NCI-H146 (cell line): ENCODE data around the gene AHRR.
"Not testable (repeated sequence)": the region's sequence is repeated elsewhere in the genome, so short reads cannot be mapped to it uniquely, and the experiment has no call there.

Experiments
- DNase-seq: peaks from one replicate; lab custom pipeline; 2025; lab: John Stamatoyannopoulos, UW

The AHRR gene

DNA sequence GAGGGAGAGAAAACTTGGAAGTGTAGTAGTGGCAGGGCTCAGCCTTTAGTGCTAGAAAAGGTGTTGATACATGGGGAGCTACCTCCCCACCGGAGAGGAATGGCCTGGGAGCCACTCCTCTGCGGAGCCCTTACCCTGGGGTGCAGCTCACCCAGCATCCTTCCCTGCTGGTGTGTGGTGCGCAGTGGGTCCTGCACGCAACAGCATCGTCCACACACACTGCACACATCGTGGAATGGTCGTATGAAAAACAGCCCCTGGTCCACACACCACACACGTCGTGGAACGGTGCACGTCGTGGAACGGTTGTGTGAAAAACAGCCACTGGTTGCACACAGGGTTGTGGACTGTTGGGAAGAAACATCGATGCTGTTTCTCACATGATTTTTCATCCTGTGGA lies 16.1 kb upstream of the AHRR start:
- DNase-seq, result no peak

DNA sequence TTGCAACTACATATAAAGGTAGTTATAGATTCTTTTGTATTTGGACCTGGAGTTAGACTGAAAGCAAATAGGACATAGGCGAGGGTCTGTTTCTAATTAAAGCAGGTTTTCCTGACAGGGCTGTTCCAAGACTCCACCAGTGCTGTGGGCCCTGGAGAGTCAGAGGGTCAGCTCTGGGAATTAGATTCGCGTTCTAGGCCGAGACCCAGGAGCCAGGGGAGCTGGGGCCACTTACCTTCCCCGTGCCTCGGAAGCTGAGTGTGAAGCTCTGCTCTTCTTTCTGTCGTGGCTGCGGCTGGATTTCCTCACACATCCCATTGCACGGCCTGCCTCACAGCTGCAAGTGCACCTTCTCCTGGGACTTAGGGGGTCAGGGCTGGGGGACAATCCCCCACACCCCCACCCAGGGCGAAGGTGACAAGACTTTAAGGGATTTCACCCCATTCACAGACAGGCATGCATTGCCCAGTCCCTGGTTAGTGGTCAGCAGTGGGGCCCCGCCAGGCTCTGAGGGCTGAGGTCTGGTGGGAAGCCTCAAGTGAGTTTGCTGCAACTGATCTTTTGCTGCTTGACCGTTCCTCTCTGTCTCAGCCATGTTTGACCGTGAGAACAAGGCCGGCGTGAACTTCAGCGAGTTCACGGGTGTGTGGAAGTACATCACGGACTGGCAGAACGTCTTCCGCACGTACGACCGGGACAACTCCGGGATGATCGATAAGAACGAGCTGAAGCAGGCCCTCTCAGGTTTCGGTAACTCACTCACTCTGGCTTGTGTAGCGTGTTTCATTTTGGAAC lies 15.3 kb upstream of the AHRR start:
- DNase-seq, result no peak

DNA sequence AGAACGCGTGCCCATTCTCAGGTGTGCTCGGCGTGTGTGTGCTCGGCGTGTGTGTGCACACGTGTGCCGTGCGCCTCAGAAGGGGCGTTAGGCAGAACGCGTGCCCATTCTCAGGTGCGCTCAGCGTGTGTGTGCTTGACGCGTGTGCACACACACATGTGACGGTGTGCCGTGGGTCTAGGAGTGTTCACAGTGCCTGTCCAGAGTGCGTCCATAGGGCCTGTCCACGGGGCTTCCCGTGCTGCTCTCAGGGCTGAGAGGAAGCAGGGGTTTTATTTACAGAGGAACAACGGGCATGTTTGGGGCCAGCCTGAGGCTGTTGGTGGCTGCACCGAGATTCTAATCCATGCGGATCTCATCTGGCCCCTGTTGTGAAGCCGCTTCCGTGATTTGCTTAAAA lies 14.2 kb upstream of the AHRR start:
- no peak for DNase-seq

DNA sequence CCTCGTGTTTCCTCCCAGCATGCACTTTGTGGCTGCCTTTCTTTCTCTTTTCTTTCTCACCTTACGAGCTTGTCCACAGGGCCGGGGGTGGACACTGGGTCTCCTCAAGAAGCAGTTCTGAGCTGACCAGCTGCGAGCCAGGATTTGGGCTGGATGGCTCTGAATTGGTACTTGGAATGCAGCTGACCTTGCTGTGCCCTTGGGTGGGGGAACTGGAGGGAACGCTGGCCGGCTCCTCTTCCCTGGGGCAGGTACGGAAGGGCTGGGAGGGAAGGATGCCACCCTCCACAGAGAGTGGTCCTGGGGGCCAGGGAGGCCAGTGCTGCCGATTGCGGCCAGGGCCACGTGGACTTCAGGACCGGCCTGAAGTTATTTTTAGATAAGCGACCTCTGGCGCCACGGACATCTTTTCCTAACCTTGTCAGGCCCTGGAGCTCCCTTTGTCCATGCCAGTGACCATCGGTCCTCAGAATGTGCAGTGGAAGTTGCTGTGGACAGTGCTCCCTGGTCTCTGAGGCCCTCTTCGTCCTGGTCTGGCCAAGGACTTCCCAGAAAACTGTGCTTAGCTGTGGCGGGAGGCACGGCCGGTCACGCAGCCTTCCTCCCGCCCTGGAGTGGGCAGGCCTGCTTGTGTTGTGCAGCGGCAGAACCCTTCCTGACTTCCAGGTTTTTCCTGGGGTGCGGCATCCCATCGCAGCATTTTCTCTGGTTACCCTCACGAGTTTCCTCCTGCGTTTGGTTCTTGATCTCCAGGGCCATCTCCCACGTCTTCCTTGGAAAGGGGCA lies 13.5 kb upstream of the AHRR start:
- DNase-seq, result no peak

DNA sequence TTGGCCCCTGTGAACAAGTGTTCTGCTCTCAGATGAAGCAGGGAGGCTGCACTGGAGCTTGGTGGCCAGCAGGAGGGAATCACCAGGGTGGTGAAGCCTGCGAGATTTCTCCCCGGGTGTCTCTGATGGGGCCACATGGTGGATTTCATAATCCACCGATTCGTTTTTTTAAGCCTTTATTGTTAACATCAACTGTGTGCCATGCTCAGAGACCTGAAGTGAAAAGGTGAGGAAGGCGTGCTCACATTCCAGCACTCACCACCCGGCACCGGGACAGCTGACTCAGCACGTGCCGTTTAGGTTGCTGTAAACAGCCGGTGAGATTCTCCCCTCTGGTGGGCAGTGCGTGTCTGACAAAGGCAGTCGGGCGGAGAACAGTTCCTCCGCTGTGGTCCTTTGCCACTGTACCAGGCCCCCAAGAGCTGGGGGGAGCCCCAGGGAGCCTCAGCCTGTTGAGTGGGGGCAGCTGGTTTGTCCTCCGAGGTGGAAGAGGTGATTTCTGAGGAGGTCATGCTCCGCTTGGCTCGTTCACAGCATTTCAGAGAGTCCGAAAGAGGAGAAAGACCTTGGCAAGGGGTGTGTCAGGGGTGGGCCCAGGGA lies 12.7 kb upstream of the AHRR start:
- DNase-seq, result no peak

DNA sequence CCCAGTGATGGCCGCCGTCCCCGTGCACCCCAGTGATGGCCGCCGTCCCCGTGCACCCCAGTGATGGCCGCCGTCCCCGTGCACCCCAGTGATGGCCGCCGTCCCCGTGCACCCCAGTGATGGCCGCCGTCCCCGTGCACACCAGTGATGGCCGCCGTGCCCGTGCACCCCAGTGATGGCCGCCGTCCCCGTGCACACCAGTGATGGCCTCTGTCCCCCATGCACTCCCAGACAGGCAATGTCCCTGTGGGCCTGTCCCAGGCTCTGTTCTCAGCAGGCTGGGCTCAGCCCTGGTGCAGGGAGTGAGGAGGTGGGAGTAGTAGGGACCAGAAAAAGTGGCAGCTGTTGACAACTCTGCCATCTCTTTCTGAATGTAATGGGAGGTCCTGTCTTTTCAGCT lies 11.7 kb upstream of the AHRR start:
- not testable (repeated sequence) for DNase-seq

DNA sequence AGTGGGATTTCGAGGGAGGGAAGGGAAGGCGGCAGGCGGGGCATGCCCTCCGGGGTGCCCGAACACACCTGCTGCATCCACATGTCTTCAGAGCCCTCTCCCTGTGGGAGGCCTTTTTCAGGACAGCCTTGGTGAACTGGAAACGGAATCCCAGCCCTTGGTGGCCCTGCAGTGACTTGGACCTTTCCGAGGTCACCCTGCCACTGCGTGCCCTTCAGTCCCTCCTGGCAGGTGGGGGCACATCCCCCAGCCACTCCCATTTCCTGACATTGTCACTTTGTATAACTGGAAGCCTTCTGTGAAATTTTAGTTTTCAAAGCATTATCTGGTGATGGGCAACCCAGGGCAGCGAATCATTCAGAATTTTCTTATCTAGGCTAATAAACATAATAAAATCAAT lies 11.0 kb upstream of the AHRR start:
- peak; percentile 27 for DNase-seq

DNA sequence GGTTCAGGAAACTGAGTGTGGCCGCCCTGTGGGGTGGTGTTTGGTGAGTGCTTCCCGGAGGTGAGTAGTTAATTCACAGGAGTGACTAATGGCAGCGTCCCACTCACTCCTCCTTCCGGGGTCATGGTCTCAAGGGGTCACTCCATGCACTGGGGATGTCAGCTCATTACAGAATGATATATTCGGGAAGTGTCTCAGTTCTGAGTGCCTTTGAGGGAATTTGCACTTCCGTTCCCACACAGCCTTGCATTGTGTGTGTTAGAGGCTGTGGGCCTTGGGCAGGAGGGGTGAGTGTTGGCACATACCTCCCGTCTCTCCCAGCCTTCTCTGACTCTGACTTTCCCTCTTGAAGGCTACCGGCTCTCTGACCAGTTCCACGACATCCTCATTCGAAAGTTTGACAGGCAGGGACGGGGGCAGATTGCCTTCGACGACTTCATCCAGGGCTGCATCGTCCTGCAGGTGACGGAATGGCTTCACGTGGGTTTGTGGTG lies 10.5 kb upstream of the AHRR start:
- no peak for DNase-seq

DNA sequence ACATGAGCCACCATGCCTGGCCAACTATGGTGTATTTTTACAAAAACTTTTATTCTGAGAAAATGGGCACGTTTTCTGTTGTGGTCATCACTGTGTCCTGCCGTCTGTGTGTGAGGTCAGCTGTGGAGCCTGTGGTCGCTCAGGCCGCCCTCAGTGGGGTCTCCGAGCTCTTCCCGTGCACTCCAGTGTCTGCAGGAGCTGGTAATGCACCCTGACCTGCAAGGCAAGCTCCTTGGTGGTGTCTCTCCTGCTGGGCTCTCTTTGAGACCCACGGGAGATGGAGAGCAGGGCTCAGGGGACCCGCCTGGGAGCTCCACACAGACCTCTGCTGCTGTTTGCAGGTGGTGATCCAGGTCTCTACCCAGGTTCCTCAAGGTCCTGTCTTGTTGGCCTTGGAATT lies 9.6 kb upstream of the AHRR start:
- no peak for DNase-seq

DNA sequence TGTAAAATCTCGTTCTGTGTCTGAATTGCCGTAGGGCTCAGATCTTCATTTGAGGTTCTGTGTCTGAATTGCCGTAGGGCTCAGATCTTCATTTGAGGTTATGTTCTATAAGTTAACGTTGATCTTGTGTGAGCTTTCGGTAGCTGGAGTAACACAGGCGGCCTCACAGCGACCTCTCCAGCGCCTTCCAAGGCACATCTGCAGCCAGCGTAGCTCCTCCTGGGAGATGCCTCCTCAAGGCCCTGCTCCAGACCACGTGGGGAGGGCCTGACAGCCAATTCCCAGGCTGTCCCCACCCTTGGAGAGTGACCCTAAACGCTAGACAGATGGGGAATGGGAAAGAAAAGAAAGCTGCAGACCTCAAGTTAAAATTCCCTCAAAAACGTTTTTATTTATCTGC lies 8.7 kb upstream of the AHRR start:
- DNase-seq, result no peak

DNA sequence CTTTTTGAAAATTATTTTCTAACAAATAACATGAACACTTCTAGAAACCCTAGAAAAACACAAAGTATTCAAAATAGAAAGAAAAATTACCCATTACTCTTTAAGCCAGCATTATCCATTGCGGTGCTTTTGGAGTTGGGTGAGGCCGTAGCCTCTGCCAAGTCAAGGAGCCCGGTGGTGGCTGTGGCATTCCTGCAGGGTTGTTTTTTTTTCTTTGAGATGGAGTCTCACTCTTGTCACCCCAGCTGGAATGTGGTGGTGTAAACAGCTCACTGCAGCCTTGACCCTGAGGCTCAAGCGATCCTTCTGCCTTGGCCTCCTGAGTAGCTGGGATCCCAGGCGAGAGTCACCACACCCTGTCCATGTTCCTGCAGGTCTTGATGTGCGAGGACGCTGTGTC lies 8.2 kb upstream of the AHRR start:
- no peak for DNase-seq

DNA sequence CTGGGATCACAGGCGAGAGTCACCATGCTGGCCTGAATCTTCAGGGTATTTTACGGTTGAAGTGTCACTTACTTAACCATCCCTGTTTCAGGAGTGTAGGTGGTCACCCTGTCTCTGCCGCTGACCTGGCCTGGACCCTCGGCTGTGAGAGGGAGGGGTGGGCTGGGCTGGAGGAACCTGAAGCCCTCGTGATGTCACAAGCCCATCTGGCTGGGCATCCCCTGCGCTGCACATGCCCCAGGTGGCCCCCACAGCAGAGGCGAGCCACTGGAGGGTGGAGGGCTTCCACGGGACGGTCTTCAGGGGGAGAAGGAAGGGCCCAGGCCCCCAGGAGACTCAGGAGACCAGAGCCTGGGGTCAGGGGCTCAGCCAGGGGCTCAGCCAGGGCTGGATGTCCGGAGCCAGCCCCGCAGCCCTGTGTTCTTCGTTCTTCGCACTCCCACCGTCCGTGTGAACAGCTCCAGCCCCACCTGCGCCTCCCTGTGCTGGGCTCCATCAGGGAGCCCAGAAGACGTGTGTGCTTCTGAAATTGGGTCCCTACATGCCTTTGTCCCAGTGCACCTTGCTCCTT lies 7.6 kb upstream of the AHRR start:
- no peak for DNase-seq

DNA sequence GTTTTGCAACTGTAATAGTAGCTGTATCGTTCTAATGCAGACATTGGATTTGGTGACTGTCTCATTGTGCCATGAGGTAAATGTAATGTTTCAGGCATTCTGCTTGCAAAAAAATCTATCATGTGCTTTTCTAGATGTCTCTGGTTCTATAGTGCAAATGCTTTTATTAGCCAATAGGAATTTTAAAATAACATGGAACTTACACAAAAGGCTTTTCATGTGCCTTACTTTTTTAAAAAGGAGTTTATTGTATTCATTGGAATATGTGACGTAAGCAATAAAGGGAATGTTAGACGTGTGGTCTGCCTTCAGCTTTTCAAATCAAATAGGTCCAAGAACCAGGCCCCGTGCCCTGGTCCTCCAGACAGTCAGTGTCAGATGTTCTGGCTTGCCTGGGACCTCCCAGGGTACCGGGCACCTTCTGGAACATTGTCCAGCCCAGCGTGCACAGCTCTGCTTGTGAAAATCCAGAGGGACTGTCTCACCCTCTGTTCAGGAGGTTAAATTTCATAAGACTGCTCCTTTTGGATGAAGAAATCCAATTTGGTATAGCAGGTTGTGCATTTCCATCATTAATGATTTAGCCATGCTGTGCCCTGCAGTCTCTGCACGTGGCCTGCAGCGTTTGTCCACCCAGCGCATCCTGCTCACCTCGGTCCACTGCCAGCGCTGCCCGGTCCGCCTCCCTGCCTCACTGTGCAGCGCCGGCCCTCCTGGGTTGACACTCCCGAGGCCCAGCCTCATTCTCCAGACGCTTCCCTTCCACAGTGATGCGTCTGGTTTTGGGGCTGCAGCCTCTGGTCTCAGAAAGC lies 6.6 kb upstream of the AHRR start:
- no peak for DNase-seq

DNA sequence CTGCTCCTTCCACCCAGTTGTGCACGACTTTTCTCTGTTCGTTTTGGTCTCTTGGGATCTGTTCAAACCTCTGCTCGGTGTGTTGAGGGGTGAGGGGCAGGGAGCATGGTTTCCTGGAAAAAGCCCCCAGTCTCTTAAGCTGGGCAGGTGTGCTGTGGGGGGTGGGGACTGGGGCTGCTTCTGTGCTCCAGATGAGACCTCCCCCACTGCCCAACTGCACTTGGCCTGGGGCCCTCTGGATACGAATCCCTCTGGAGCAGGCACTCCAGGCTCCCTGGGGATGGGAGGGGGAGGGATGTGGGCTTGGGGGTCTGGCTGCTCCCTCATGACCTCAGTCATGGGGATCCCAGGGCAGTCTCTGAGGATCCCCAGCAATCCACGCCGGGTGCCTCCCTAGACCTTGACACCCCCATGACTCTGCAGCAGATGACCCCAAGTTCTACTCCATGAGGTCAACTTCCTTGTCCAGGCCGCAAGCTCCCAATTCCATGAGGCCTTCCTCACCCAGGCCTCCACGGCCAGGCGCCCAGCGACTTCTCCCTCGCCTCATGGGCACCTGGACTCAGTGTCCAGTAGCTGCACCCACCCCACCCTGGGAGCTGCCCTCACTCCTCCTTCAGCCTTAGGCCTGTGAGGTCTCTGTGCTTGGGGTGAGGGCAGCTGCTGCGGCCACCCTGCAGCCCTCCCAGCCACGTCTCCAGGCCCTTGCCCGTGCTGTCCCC lies 5.9 kb upstream of the AHRR start:
- no peak for DNase-seq

DNA sequence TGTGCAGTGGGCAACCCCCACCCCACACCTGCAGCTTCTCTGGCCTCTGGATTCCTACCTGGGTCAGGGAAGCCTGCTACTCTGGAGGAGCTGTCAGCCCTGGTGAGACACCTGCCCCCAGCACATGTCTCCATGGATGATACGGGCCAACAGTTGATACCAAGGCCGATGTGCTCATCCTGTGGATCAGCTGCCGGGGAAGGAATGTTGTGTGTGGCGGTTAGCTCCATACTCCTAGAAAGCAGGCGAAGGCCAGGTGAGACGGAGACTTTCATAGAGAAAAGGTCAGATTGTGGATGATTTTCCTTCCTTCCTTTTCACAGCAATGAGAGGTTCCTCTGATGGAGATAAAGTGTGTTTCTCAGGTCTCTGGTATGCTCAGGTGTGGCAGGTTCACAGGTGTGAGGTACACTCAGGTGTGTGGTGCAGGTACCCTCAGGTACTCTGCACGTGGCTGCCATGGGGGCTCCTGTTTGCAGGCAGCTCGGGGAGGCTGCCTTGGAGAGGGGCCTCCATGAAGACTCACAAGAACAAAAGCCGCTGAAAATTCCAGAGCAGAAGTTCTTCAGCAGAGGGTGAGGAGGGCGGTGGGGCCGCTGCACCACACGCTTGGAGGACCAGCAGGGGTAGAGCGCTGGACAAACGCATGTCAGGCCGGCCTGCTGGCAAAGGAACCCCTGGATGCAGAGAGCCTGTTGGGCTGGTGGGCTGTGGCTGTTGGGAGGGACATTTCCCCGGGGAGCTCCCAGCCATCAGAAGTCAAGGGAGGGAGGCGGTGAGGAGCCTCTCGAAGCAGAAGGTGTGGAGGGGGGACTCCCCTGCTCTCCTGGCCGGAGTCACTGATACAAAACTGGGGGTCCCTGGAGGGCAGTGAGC lies 5.1 kb upstream of the AHRR start:
- no peak for DNase-seq

DNA sequence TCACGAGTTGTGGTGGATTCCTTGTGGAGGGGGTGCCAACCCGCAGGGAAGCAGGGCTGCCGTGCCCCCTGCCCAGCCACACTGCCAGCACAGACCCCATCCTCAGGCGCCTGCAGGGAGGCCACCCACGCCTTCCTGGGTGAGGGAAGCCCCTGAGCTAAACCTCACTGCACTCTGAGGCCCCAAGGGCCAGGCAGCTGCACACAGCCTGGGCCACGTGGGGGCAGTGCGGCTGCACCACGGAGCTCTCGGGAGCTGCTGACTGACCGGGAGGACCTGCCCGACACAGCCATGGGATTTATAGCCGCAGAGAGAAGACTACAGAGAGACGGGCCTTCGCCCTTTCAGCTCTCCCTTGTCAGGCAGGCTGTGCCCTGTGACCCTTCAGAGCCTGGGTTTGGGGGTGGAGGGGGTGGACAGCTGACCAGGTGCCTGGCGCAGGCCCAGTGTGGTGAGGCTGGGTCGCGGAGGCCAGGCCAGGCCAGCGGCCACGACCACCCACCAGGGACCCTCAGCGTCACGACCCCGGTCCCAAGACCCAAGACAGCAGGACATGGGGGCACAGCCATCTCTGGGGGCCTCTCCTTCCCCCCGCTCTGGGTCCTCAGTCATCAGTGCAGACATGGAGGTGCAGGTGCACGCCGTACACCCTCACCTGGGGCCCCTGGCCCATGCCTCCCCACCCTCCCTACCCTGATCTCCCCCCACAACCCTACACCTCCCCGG lies 4.3 kb upstream of the AHRR start:
- peak; percentile 50 for DNase-seq

DNA sequence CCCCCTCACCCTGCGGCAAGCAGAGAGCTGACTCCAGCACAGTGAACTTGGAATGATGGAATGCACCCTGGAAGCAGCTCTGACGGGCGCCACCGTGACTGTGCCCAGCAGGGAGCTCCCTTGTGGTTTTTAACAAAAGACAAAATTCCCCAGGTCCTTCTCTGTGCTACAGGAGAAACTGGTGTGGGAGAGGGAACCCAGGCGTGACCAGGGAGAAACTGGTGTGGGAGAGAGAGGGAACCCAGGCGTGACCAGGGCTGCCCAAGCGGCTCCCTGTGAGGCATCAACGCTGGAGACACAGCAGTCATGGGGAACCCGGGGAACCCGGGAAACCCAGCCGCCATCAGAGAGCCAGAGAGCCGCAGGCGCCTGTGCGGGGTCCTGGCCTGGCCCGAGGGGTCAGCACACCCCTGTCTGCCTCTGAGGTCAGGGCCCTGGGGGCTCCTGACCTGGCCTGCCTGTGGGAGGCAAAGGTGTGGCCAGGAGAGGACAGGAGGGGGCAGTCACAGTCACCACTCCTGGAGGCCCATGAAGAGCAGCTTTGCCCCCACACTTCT lies 3.1 kb upstream of the AHRR start:
- no peak for DNase-seq

DNA sequence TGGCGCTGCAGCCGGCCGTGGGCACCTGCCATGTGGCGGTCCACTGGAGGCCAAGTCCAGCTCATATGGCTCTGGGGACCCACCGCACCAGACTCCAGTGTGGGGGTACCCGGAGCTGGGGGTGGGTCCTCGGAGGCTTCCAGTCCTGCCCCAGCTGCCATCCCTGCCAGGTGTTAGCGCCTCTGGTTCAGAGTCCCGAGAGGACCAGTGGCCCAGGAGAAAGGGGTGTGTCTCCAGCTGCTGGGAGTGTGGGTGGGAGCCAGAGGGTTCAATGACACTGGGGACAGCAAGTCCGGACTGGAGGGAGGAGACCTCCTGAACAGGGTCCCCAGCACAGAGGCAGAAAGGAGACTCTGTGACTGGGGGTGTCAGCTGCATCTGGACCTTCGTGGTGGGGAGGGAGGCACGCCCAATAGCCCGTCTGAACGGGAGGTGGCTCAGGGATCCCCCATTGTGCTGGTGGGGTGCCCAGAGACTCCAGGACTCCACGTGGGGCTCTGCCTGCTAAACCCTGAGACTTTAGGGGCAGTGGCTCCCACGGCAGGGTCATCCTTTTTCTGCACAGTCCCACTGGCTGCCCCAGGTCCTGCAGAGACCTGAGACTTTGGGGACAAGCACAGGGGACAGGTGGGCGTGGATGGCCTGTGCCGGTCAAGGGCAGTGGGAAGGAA lies 2.4 kb upstream of the AHRR start:
- DNase-seq, result no peak
